Panc1 (cell line): ENCODE data around the gene FGF2.

Experiments used
- CTCF ChIP-seq: fragments of 450-650 bp; IDR thresholded peaks from 2 replicates; pipeline ENCODE4 v1.5.1; 2017; ENCODE audit warnings: mild to moderate bottlenecking
- POLR2AphosphoS5 ChIP-seq: IDR thresholded peaks from 2 replicates; pipeline ENCODE4 v1.6.1; 2012; ENCODE audit warnings: mild to moderate bottlenecking, low read depth, low read length, moderate library complexity

- TF ChIP-seq CTCF (no peak), POLR2AphosphoS5 (no peak)
Measured at GRCh38 chr4:122901247-122902010, 74.8 kb downstream of the FGF2 start.
